Colonic mucosa (tissue), 4 donors: ENCODE measurements around the gene SKIC2. TPM values are rescaled to one million over a fixed set of nuclear protein-coding genes. Genes with fewer than 3 reads are reported as not detected.

Experiments used
- DNase-seq: peaks from one replicate; pipeline ENCODE4 v3.0.0-alpha.2; 2020
- H3K27ac ChIP-seq: fragments of 200-600 bp; one replicate; pipeline ENCODE4 v1.8.0; 2021
- H3K27me3 ChIP-seq: fragments of 200-600 bp; one replicate; pipeline ENCODE4 v1.8.0; 2021
- H3K36me3 ChIP-seq: fragments of 200-600 bp; one replicate; pipeline ENCODE4 v1.8.0; 2021
- H3K4me1 ChIP-seq: fragments of 200-600 bp; one replicate; pipeline ENCODE4 v1.8.0; 2021; ENCODE audit warnings: mild to moderate bottlenecking
- H3K4me3 ChIP-seq: fragments of 200-600 bp; one replicate; pipeline ENCODE4 v1.8.0; 2021
- H3K9ac ChIP-seq, 2 donors: one replicate each; pipeline ENCODE4 v1.7.0; 2013; ENCODE audit warnings: control low read depth in 2 of 2, low read depth in 2 of 2, low read length in 2 of 2
- H3K9me3 ChIP-seq: fragments of 200-600 bp; one replicate; pipeline ENCODE4 v1.8.0; 2021
- intact Hi-C: fragments of 100-400 bp; cut with DNase I; formaldehyde crosslinking; loops from one replicate; pipeline ENCODE4 v1.14.1; 2022
- total RNA-seq, 2 donors: library from RNA; stranded (reverse); fragmentation: NEBNext Ultra II Directional in 1 of 2; extraction: Animal tissue kit (Norgen Biotek cat#: 25700) in 1 of 2; gene quantifications; one replicate each; pipeline ENCODE4 v1.2.1, GENCODE V29; 2021
- TF ChIP-seq, protein P1 (sequence below): fragments of 200-600 bp; IDR thresholded peaks from one replicate; pipeline ENCODE4 v1.8.0; 2022; ENCODE audit warnings: antibody characterized with exemption, mild to moderate bottlenecking
- donor health status: healthy.
- donor health status: DM: no; HTN: no; CAD: no.
- donor health status: DM: no; HTN: no; CAD: no.

Gene SKIC2
- total RNA-seq, 2 donors from 2014 or later, result 52.5 to 81.1 TPM

DNA sequence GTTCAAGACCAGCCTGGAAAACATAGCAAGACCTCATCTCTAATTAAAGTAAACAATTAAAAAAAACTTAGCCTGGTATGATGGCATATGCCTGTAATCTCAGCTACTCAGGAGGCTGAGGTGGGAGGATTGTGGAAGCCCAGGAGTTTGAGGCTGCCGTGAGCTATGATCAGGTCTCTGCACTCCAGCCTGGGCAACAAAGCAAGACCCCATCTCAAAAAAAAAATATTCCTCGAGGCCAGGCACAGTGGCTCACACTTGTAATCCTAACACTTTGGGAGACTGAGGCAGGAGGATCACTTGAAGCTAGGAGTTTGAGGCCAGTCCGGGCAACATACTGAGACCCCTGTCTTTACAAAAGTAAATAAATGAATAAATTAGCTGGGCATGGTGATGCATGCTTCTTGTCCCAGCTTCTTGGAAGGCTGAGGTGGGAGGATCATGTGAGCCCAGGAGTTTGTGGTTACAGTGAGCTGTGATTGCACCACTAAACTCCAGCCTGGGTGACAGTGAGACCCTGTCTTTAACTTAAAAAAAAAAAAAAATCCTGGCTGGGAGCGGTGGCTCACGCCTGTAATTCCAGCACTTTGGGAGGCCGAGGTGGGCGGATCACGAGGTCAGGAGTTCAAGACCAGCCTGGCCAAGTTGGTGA lies 40.8 kb upstream of the SKIC2 start:
- Histone ChIP-seq H3K36me3 (no peaks in the 10 kb centered on the region), H3K4me3 (no peak overlapping the region), H3K27me3 (no peaks in the 10 kb centered on the region), H3K9ac (no peak overlapping the region), H3K9me3 (no peaks in the 10 kb centered on the region), H3K27ac (no peak overlapping the region), H3K4me1 (no peaks in the 10 kb centered on the region)
- DNase-seq, result no peak
- intact Hi-C loops, result no loop called here
- TF ChIP-seq, protein P1, sequence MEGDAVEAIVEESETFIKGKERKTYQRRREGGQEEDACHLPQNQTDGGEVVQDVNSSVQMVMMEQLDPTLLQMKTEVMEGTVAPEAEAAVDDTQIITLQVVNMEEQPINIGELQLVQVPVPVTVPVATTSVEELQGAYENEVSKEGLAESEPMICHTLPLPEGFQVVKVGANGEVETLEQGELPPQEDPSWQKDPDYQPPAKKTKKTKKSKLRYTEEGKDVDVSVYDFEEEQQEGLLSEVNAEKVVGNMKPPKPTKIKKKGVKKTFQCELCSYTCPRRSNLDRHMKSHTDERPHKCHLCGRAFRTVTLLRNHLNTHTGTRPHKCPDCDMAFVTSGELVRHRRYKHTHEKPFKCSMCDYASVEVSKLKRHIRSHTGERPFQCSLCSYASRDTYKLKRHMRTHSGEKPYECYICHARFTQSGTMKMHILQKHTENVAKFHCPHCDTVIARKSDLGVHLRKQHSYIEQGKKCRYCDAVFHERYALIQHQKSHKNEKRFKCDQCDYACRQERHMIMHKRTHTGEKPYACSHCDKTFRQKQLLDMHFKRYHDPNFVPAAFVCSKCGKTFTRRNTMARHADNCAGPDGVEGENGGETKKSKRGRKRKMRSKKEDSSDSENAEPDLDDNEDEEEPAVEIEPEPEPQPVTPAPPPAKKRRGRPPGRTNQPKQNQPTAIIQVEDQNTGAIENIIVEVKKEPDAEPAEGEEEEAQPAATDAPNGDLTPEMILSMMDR, result no peak

DNA sequence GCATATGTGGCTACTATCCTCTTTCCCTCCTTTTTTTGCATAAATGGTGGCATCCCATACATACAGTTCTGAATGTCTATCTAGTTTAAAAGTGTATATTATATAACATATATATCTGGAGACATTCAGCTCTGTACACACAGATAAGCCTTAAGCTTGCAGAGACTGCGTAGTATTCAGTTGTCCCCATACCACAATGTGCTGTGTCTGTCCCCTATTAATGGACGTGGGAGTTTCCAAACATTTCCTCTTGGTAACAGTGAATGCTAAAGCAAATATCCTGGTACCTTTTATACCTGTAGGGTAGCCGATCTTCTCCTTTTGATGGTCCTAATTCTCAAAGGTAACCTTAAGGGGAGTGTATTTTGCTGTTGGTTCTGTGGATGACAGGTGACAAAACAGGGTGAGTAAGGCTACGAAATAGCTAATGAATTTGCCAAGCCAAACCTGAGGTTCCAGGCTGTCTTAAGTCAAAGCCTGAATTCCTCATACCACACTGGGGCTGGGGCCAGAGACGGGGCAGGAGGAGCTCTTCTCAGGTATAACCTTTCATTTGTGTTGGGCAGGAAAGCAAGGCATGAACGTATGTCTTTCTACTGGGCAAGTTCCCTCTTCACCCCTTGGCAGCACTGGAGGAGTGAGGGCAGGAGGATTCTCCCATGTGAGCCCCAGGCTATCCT lies 39.2 kb upstream of the SKIC2 start:
- H3K4me1 ChIP-seq, result no peaks in the 10 kb centered on the region
- no peak overlapping the region for H3K4me3 ChIP-seq
- no peak overlapping the region for H3K27ac ChIP-seq
- DNase-seq, result no peak
- TF ChIP-seq, protein P1, result no peak
- no peaks in the 10 kb centered on the region for H3K36me3 ChIP-seq
- intact Hi-C loops, result no loop called here
- no peak overlapping the region for H3K9ac ChIP-seq
- no peaks in the 10 kb centered on the region for H3K27me3 ChIP-seq
- H3K9me3 ChIP-seq, result no peaks in the 10 kb centered on the region

DNA sequence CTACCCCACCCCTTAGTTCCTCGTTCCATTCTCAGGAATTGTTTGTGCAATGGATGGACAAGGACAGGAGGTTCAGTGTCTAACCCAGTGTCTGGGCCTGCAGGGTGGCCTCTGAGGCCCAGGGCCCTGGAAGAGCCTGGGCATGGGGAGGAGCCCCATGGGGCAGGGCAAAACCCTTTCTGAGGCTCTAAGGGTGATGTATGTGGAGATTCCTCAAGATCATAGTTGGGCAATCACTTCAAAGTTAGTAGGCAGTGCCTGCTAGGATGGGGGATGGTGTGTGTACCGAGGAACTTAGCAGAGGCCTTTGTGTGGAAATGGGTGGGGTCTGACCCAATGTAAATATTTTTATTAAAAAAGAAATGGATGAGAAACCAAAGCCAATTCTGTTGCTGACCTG lies 38.2 kb upstream of the SKIC2 start:
- no peak overlapping the region for H3K9ac ChIP-seq
- no peaks in the 10 kb centered on the region for H3K9me3 ChIP-seq
- no peaks in the 10 kb centered on the region for H3K4me1 ChIP-seq
- intact Hi-C loops, result no loop called here
- H3K27me3 ChIP-seq, result no peaks in the 10 kb centered on the region
- no peak overlapping the region for H3K27ac ChIP-seq
- DNase-seq, result no peak
- TF ChIP-seq, protein P1, result no peak
- H3K4me3 ChIP-seq, result no peak overlapping the region
- H3K36me3 ChIP-seq, result no peaks in the 10 kb centered on the region

DNA sequence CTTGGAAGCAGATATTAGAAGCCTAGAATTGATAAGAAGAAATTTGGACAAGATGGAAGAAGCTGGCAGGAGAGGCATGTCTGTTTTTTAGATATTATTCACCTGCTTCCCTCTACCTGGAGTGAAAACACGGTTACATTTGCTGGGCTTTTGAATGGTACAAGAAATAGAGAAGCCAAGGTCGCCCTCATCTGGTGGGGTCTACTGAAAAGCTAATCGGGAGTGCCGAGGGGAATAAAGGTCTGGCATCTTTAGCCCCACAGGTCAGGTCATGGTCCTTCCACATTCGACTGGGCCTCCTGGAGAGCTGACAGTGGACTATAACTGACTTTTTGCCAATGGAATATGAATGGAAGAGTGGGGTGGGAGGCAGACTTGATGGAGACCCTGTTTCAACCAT lies 36.0 kb upstream of the SKIC2 start:
- TF ChIP-seq, protein P1, result no peak
- no peak overlapping the region for H3K4me3 ChIP-seq
- no peaks in the 10 kb centered on the region for H3K27me3 ChIP-seq
- no peak overlapping the region for H3K27ac ChIP-seq
- H3K9me3 ChIP-seq, result no peaks in the 10 kb centered on the region
- no peaks in the 10 kb centered on the region for H3K36me3 ChIP-seq
- intact Hi-C loops, result no loop called here
- H3K4me1 ChIP-seq, result no peaks in the 10 kb centered on the region
- DNase-seq, result no peak
- no peak overlapping the region for H3K9ac ChIP-seq

DNA sequence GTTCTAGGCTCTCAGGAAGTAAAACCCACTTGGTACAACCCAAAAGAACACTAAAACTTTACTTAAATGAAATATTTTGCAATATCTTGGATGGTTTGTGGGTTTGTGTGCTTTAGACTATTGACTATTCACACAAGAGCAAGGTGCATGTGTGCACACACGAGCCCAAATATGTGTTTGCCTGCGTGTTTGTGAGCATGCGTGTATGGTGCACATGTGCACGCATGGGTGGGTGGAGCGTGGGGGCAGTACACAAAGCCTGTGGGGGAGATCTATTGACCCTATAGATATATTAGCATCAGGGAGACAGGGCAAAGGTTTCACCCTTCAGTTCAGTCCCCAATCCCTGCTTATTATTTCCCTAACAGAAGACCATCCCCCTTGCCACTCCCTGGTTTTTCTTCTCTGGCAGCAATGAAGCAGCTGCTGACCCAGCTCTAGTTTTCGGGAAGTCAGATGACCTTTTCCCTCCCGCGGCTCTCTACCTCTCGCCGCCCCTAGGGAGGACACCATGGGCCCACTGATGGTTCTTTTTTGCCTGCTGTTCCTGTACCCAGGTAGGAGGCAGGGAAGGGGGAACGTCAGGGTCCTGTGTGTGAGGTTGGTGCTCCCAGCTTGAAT lies 31.6 kb upstream of the SKIC2 start, which contains the start of gene C2:
C2 (plus strand) TSS at position 476 of the 621 bp plus-strand sequence; CDS start at position 512, 36 bp downstream.
- DNase-seq, result no peak
- Histone ChIP-seq H3K9me3 (no peaks in the 10 kb centered on the region), H3K4me1 (no peaks in the 10 kb centered on the region), H3K27me3 (no peaks in the 10 kb centered on the region), H3K27ac (no peak within 1 kb of the TSS), H3K4me3 (peak within 1 kb of the TSS; percentile 4), H3K36me3 (no peaks in the 10 kb centered on the region), H3K9ac (peak within 1 kb of the TSS; percentile 40 to 49)
- intact Hi-C loops, result no loop called here
- TF ChIP-seq, protein P1, result no peak
